Subcutaneous adipose tissue (tissue), 4 donors: ENCODE data around the gene MAST3. TPM values are rescaled to one million over a fixed set of nuclear protein-coding genes. Genes with fewer than 3 reads are reported as not detected.

Experiments
- CTCF ChIP-seq: fragments of 450-650 bp; IDR thresholded peaks from one replicate; pipeline ENCODE4 v1.5.1; 2016; ENCODE audit warnings: low read depth, mild to moderate bottlenecking, control low read depth, antibody characterized with exemption, moderate library complexity
- total RNA-seq, 4 donors: library from RNA; depleted of rRNA; stranded (reverse); fragments of >200 nt; gene quantifications; one replicate each; pipeline ENCODE4 v1.1.0, GENCODE V29; 2016

Gene MAST3
- total RNA-seq, 4 donors from 2014 or later, result 5.1 to 12.2 (median 6.8) TPM

- TF ChIP-seq CTCF, result no peak
Observed at GRCh38 chr19:18070181-18070580, 27.4 kb upstream of the MAST3 start.

GRCh38 chr19:18072335-18072734 is 25.2 kb upstream of the MAST3 start:
- TF ChIP-seq CTCF, result no peak

GRCh38 chr19:18073197-18073596 is 24.4 kb upstream of the MAST3 start:
- TF ChIP-seq CTCF, result no peak

- TF ChIP-seq CTCF, result no peak
Observed at GRCh38 chr19:18074192-18074591, 23.4 kb upstream of the MAST3 start.

- no peak for TF ChIP-seq CTCF
Observed at GRCh38 chr19:18083929-18084684, 13.5 kb upstream of the MAST3 start.

- no peak for TF ChIP-seq CTCF
Observed at GRCh38 chr19:18085702-18086457, 11.7 kb upstream of the MAST3 start.

- no peak for TF ChIP-seq CTCF
Observed at GRCh38 chr19:18086590-18087138, 10.9 kb upstream of the MAST3 start, which contains the start of gene IL12RB1. Gene IL12RB1 (minus strand): TSS chr19:18086934. CDS start chr19:18086823, 111 bp downstream.
